BJ (cell line): ENCODE data around the gene POLR1A. TPM values are rescaled to one million over a fixed set of nuclear protein-coding genes. Genes with fewer than 3 reads are reported as not detected.

Source experiments
- CTCF ChIA-PET: fragments of 350-600 bp; formaldehyde crosslinking; extraction: SDS; loops from one replicate; lab custom pipeline; 2021; ENCODE audit warnings: antibody characterized with exemption, inconsistent platforms; lab: Yijun Ruan, JAX
- POLR2A ChIA-PET: fragments of 300-600 bp; sonication (Branson Sonifier 250); formaldehyde crosslinking; extraction: SDS; loops from one replicate; lab custom pipeline; 2021; ENCODE audit warnings: antibody characterized with exemption; lab: Charles Lee
- DNase-seq: peaks from one replicate; pipeline ENCODE4 v3.0.0-alpha.2; 2011; ENCODE audit warnings: low read depth
- H3K27me3 ChIP-seq: 2 replicates; pipeline ENCODE4 v1.6.0; 2011; ENCODE audit warnings: low read length; ENCODE audit not compliant: control insufficient read depth, insufficient read depth
- H3K36me3 ChIP-seq: 2 replicates; pipeline ENCODE4 v1.5.1; 2011; ENCODE audit warnings: low read length; ENCODE audit not compliant: control insufficient read depth, insufficient read depth
- H3K4me3 ChIP-seq: 2 replicates; pipeline ENCODE4 v1.5.1; 2011; ENCODE audit warnings: low read depth, mild to moderate bottlenecking, control low read depth, low read length
- polyA plus RNA-seq: library from polyadenylated mRNA; depleted of rRNA; stranded (reverse); fragments of >200 nt; gene quantifications from 2 replicates; pipeline ENCODE4 v1.2.3, GENCODE V29; 2011
- TF ChIP-seq, protein P1 (sequence below): IDR thresholded peaks from 2 replicates; pipeline ENCODE4 v1.5.1; 2011; ENCODE audit warnings: low read depth, mild to moderate bottlenecking, control low read depth, inconsistent platforms, low read length, moderate library complexity; ENCODE audit not compliant: insufficient read depth

Gene POLR1A
- polyA plus RNA-seq, 1 experiment, result 8.0 TPM

DNA sequence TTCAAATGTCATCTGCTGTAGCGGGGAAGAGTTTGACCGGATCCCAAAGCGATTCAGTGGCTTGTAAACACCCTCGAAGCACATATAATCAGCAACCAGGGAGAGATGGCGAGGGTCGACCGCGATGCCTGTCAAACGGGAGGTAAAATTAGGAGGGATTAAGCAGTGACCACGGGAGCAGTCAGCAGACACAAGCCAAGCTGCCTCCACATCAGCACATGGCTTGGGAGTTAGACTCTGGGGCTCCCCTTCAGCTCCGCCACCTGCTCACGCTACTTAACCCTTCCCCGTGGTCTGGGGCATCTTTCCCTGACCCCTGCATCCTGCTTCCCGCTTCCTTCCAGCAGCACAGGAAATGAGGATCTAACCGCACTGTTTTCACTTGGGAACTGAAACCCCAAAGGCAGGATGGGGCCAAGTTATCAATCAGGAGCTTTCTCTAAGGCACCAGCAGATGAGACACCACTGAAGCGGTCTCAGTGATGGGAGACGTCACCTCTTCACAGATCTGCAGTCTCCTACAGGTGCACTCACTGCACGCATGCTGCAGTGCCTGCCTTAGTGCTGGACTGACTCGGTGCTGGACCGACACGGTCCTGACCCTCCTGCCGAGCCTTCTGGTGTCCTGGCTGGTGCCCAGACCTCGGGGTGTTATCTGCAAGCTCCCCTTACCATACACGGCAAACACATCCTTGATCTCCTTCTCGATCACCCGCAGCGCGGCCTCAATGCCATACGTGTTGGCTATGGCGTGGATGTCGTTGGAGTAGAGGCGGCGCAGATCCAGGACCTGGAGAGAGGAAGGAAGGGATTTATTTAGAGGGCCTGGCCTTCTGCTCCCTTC, 77.5 kb downstream of the POLR1A start:
- Histone ChIP-seq H3K27me3 (no peaks in the 10 kb centered on the region), H3K4me3 (no peak overlapping the region), H3K36me3 (peaks cover 40% of the 10 kb centered on the region)
- POLR2A ChIA-PET, result no interaction called here
- CTCF ChIA-PET, result interaction anchor here (0.9 to 1.0 kb wide), 2 partner anchors 12 to 140 kb away, joined by 3 to 4 read pairs; no protein-coding TSS in a partner anchor
- TF ChIP-seq, protein P1, sequence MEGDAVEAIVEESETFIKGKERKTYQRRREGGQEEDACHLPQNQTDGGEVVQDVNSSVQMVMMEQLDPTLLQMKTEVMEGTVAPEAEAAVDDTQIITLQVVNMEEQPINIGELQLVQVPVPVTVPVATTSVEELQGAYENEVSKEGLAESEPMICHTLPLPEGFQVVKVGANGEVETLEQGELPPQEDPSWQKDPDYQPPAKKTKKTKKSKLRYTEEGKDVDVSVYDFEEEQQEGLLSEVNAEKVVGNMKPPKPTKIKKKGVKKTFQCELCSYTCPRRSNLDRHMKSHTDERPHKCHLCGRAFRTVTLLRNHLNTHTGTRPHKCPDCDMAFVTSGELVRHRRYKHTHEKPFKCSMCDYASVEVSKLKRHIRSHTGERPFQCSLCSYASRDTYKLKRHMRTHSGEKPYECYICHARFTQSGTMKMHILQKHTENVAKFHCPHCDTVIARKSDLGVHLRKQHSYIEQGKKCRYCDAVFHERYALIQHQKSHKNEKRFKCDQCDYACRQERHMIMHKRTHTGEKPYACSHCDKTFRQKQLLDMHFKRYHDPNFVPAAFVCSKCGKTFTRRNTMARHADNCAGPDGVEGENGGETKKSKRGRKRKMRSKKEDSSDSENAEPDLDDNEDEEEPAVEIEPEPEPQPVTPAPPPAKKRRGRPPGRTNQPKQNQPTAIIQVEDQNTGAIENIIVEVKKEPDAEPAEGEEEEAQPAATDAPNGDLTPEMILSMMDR, result no peak
- no peak for DNase-seq

DNA sequence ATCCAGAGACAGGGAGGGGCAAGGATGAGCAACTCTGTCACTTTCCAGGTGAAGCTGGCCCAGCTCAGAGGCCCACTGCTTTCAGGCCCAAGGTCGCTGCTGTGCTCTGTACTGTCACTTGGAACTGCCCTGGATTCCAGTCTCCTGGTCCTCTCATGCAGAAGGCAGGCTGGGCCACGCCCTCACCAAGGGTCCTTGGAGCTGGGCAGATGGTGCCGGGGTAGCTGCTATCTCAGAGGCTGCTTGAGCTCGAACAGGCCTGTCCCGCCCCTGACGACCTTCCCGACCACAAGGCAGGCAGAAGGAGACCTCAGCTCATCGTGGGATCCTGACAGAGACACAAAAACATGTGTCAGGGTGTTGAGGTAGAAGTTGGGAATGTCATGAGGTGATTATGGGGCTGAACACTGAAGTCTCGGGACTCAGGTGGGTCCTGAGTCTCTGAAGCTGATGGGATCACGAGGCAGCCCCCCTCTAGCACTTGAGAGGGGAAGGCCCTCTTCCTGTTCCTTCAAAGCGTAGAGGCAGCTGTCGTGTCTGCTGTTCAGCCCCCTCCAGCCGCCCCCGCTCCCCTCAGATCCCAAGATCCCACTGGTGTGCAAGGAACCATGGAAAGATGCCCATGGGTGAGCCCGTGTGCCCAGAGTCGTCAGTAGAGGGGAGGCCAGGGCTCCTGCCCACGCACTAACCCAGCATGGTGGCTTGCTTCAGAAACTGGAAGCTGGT, 78.3 kb downstream of the POLR1A start:
- peaks cover 40% of the 10 kb centered on the region for H3K36me3 ChIP-seq
- CTCF ChIA-PET, result interaction anchor here (0.9 to 1.9 kb wide), 3 partner anchors 11 to 140 kb away, joined by 3 to 7 read pairs (median 4); no protein-coding TSS in a partner anchor

DNA sequence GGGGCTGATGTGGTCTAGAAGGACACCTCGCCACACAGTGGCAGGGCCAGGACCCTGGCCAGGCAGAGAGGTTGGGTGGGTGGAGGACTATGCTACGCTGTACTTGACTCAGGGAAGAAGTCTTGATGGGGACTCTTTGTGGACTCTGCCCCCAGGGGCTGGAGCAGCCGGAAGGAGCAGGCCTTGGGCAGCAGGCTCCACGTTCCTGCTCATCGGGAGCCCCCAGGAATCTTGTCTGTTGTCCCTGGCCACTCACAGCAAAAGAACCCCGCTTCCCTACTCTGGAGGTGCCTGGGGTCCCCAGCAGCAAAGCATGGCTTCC, 79.0 kb downstream of the POLR1A start:
- TF ChIP-seq, protein P1, result no peak
- H3K27me3 ChIP-seq, result no peaks in the 10 kb centered on the region
- peaks cover 38% of the 10 kb centered on the region for H3K36me3 ChIP-seq
- CTCF ChIA-PET, result interaction anchor here (1.7 to 1.9 kb wide), 2 partner anchors 12 to 52 kb away, joined by 3 to 7 read pairs; no protein-coding TSS in a partner anchor
- POLR2A ChIA-PET, result no interaction called here
- H3K4me3 ChIP-seq, result no peak overlapping the region
- DNase-seq, result no peak

More for the DNA sequence above, 78.3 kb downstream of the POLR1A start:
- POLR2A ChIA-PET, result no interaction called here
- H3K27me3 ChIP-seq, result no peaks in the 10 kb centered on the region
- no peak overlapping the region for H3K4me3 ChIP-seq
- no peak for DNase-seq
- TF ChIP-seq, protein P1, result no peak

DNA sequence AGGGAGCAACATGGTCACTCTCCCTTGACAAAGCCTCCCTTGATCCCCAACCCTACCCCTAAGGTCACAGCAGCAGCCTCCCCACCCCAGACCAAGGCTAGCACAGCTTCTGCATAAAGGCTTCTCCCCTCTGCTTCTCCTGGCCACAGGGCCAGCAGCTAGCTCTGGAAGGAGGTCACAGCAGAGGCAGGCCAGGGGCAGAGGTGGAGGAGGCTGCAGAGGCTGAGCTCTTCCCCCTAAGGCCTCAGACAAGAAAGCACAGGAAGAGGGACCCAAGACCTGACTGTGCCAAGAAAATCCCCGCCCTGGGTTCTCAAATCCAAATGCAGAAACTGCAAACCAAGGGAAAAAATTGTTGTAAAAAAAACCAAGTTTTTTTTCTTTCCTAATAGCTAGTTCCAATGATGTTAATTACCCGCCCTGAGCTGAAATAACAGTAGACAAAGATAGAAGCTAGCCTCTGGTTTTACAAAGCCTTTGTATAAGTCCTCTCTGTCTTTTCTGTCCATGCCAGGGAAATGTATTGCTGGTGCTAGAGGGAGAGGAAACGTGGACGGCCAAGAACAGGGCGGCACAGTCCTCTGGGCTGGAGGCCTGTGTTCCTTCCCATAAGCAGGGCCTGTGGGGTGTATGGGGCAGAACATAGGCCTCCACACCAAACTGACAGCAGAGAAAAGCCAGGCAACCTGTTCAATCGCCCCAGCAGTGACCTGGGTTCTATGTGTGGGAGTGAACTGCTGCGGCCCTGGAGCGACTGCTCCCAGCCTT, 79.5 kb downstream of the POLR1A start:
- no peaks in the 10 kb centered on the region for H3K27me3 ChIP-seq
- DNase-seq, result no peak
- TF ChIP-seq, protein P1, result no peak
- CTCF ChIA-PET, result interaction anchor here (1.7 to 1.9 kb wide), 3 partner anchors 10 to 52 kb away, joined by 3 to 8 read pairs (median 7); no protein-coding TSS in a partner anchor
- H3K36me3 ChIP-seq, result peaks cover 34% of the 10 kb centered on the region
- no peak overlapping the region for H3K4me3 ChIP-seq
- POLR2A ChIA-PET, result interaction anchor here (0.5 kb wide), 1 partner anchor 80 kb away, joined by 10 read pairs; the partner anchor contains the start of genes POLR1A and PTCD3
